ENCODE data around the gene CKMT2. TPM values are rescaled to one million over a fixed set of nuclear protein-coding genes. Genes with fewer than 3 reads are reported as not detected.

Gene CKMT2
- total RNA-seq, 1 experiment from 2014 or later, result 1.8 TPM

DNA sequence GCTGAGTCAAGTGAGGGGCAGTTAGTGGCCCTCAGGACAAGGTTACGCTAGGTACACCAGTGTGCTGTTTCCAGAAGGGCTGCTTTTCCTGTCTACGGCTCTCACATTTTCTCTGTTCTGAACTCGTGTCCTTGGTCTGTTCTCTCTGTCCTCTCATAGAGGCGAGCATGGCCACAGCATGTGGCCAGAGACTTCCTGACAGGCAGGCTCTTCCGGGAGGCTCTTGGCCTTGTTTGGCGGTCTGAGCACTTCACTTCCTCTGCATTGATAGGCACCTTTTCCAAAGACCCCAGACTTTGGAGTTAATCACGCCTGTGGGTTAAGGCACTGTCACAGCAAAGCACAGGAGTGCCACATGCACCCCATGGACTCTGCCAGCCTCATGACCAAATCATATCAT is 1.2 kb downstream of the CKMT2 start:
- TF ChIP-seq, protein P1, sequence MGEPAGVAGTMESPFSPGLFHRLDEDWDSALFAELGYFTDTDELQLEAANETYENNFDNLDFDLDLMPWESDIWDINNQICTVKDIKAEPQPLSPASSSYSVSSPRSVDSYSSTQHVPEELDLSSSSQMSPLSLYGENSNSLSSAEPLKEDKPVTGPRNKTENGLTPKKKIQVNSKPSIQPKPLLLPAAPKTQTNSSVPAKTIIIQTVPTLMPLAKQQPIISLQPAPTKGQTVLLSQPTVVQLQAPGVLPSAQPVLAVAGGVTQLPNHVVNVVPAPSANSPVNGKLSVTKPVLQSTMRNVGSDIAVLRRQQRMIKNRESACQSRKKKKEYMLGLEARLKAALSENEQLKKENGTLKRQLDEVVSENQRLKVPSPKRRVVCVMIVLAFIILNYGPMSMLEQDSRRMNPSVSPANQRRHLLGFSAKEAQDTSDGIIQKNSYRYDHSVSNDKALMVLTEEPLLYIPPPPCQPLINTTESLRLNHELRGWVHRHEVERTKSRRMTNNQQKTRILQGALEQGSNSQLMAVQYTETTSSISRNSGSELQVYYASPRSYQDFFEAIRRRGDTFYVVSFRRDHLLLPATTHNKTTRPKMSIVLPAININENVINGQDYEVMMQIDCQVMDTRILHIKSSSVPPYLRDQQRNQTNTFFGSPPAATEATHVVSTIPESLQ (CRISPR knock-in tag; IDR thresholded peaks at IDR 0.05), result no peak
- TF ChIP-seq, protein P2, sequence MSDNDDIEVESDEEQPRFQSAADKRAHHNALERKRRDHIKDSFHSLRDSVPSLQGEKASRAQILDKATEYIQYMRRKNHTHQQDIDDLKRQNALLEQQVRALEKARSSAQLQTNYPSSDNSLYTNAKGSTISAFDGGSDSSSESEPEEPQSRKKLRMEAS (CRISPR knock-in tag; IDR thresholded peaks at IDR 0.05), result peak; percentile 62
- ChIA-PET CTCF (interaction anchor here (1.1 kb wide), 1 partner anchor 27 kb away, joined by 4 read pairs; no protein-coding TSS in a partner anchor), POLR2A (interaction anchor here (0.6 to 0.7 kb wide), 2 partner anchors 418 to 493 kb away, joined by 4 to 5 read pairs; no protein-coding TSS in a partner anchor)
- DNase-seq (ENCODE audit: low spot score) (no peak), ATAC-seq (no peak)
- Mint-ChIP-seq H3K4me3 (peak overlapping the region; percentile 81), H3K36me3 (peaks cover 6% of the 10 kb centered on the region; the same call in 1 of the 2 replicates), H3K9me3 (no peaks in the 10 kb centered on the region), H3K27me3 (ENCODE audit: low read depth) (no peaks in the 10 kb centered on the region), H3K4me1 (peaks cover 26% of the 10 kb centered on the region), H3K27ac (peak overlapping the region; percentile 44)

DNA sequence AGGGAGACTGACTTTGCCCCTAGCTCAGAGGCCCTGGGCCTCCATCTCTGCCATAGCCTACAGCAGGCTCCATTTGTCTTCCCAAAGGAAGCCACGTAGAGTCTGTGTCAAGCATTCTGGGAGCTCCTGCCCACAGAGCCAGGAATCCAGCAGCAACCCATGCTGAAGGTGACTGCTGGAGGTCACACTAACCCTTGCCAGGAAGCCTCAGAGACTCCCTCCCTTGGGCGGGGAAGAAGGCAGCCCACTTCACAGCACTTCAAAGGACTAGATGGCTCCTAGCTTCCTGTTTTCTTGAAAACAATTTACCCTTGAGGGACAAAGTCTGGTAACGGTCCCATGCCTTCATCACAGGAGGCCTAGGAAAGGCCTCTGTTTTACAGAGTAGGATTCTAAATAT is 1.7 kb downstream of the CKMT2 start:
- peaks cover 26% of the 10 kb centered on the region for H3K4me1 Mint-ChIP-seq
- CTCF ChIA-PET, result interaction anchor here (1.1 kb wide), 1 partner anchor 28 kb away, joined by 4 read pairs; no protein-coding TSS in a partner anchor
- TF ChIP-seq CBFB (CRISPR knock-in tag; IDR thresholded peaks at IDR 0.05; ENCODE audit: low read depth) (no peak), NFE2L1 (CRISPR knock-in tag; IDR thresholded peaks at IDR 0.05) (no peak), ZNF138 (CRISPR knock-in tag; conservative IDR thresholded peaks at IDR 0.05) (no peak), NR3C1 (CRISPR knock-in tag; conservative IDR thresholded peaks at IDR 0.05; ENCODE audit: low read depth) (no peak), TEAD1 (CRISPR knock-in tag; IDR thresholded peaks at IDR 0.05) (no peak), FOXP1 (CRISPR knock-in tag; IDR thresholded peaks at IDR 0.05; ENCODE audit: borderline replicate concordance) (no peak), GTF2I (CRISPR knock-in tag; conservative IDR thresholded peaks at IDR 0.05) (no peak), ZNF423 (CRISPR knock-in tag; IDR thresholded peaks at IDR 0.05) (no peak), RORB (CRISPR knock-in tag; IDR thresholded peaks at IDR 0.05) (no peak), ZNF416 (CRISPR knock-in tag; IDR thresholded peaks at IDR 0.05) (no peak), ESRRA (CRISPR knock-in tag; IDR thresholded peaks at IDR 0.05; ENCODE audit: borderline replicate concordance) (no peak)
- TF ChIP-seq, protein P3, sequence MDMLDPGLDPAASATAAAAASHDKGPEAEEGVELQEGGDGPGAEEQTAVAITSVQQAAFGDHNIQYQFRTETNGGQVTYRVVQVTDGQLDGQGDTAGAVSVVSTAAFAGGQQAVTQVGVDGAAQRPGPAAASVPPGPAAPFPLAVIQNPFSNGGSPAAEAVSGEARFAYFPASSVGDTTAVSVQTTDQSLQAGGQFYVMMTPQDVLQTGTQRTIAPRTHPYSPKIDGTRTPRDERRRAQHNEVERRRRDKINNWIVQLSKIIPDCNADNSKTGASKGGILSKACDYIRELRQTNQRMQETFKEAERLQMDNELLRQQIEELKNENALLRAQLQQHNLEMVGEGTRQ (CRISPR knock-in tag; IDR thresholded peaks at IDR 0.05), result no peak
- TF ChIP-seq, protein P4, sequence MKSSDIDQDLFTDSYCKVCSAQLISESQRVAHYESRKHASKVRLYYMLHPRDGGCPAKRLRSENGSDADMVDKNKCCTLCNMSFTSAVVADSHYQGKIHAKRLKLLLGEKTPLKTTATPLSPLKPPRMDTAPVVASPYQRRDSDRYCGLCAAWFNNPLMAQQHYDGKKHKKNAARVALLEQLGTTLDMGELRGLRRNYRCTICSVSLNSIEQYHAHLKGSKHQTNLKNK (CRISPR knock-in tag; IDR thresholded peaks at IDR 0.05), result no peak
- TF ChIP-seq, protein P5, sequence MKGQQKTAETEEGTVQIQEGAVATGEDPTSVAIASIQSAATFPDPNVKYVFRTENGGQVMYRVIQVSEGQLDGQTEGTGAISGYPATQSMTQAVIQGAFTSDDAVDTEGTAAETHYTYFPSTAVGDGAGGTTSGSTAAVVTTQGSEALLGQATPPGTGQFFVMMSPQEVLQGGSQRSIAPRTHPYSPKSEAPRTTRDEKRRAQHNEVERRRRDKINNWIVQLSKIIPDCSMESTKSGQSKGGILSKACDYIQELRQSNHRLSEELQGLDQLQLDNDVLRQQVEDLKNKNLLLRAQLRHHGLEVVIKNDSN (CRISPR knock-in tag; IDR thresholded peaks at IDR 0.05), result no peak
- TF ChIP-seq, protein P6, sequence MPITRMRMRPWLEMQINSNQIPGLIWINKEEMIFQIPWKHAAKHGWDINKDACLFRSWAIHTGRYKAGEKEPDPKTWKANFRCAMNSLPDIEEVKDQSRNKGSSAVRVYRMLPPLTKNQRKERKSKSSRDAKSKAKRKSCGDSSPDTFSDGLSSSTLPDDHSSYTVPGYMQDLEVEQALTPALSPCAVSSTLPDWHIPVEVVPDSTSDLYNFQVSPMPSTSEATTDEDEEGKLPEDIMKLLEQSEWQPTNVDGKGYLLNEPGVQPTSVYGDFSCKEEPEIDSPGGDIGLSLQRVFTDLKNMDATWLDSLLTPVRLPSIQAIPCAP (CRISPR knock-in tag; IDR thresholded peaks at IDR 0.05), result no peak
- TF ChIP-seq, protein P7, sequence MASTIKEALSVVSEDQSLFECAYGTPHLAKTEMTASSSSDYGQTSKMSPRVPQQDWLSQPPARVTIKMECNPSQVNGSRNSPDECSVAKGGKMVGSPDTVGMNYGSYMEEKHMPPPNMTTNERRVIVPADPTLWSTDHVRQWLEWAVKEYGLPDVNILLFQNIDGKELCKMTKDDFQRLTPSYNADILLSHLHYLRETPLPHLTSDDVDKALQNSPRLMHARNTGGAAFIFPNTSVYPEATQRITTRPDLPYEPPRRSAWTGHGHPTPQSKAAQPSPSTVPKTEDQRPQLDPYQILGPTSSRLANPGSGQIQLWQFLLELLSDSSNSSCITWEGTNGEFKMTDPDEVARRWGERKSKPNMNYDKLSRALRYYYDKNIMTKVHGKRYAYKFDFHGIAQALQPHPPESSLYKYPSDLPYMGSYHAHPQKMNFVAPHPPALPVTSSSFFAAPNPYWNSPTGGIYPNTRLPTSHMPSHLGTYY (CRISPR knock-in tag; IDR thresholded peaks at IDR 0.05), result no peak
- TF ChIP-seq, protein P8, sequence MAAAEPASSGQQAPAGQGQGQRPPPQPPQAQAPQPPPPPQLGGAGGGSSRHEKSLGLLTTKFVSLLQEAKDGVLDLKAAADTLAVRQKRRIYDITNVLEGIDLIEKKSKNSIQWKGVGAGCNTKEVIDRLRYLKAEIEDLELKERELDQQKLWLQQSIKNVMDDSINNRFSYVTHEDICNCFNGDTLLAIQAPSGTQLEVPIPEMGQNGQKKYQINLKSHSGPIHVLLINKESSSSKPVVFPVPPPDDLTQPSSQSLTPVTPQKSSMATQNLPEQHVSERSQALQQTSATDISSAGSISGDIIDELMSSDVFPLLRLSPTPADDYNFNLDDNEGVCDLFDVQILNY (CRISPR knock-in tag; IDR thresholded peaks at IDR 0.05), result no peak
- TF ChIP-seq, protein P9, sequence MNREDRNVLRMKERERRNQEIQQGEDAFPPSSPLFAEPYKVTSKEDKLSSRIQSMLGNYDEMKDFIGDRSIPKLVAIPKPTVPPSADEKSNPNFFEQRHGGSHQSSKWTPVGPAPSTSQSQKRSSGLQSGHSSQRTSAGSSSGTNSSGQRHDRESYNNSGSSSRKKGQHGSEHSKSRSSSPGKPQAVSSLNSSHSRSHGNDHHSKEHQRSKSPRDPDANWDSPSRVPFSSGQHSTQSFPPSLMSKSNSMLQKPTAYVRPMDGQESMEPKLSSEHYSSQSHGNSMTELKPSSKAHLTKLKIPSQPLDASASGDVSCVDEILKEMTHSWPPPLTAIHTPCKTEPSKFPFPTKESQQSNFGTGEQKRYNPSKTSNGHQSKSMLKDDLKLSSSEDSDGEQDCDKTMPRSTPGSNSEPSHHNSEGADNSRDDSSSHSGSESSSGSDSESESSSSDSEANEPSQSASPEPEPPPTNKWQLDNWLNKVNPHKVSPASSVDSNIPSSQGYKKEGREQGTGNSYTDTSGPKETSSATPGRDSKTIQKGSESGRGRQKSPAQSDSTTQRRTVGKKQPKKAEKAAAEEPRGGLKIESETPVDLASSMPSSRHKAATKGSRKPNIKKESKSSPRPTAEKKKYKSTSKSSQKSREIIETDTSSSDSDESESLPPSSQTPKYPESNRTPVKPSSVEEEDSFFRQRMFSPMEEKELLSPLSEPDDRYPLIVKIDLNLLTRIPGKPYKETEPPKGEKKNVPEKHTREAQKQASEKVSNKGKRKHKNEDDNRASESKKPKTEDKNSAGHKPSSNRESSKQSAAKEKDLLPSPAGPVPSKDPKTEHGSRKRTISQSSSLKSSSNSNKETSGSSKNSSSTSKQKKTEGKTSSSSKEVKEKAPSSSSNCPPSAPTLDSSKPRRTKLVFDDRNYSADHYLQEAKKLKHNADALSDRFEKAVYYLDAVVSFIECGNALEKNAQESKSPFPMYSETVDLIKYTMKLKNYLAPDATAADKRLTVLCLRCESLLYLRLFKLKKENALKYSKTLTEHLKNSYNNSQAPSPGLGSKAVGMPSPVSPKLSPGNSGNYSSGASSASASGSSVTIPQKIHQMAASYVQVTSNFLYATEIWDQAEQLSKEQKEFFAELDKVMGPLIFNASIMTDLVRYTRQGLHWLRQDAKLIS (CRISPR knock-in tag; IDR thresholded peaks at IDR 0.05; ENCODE audit: borderline replicate concordance), result no peak
- no peaks in the 10 kb centered on the region for H3K9me3 Mint-ChIP-seq
- DNase-seq (ENCODE audit: low spot score) (no peak), ATAC-seq (no peak)
- POLR2A ChIA-PET, result interaction anchor here (0.6 kb wide), 1 partner anchor 635 kb away, joined by 3 read pairs; no protein-coding TSS in a partner anchor
- no peaks in the 10 kb centered on the region for H3K27me3 Mint-ChIP-seq (ENCODE audit: low read depth)
- H3K27ac Mint-ChIP-seq, result no peak overlapping the region
- no peak overlapping the region for H3K4me3 Mint-ChIP-seq
- H3K36me3 Mint-ChIP-seq, result peaks cover 6% of the 10 kb centered on the region; the same call in 1 of the 2 replicates

All from WTC11 (cell line).